ENCODE measurements around the gene CFAP61. TPM values are rescaled to one million over a fixed set of nuclear protein-coding genes. Genes with fewer than 3 reads are reported as not detected.
"Not testable (repeated sequence)": the region's sequence is repeated elsewhere in the genome, so short reads cannot be mapped to it uniquely, and the experiment has no call there.

Gene CFAP61
- total RNA-seq, 4 donors from 2014 or later: not detected

GRCh38 chr20:20338133-20338730, 285.9 kb downstream of the CFAP61 start:
- no peak for DNase-seq (ENCODE audit: low spot score)
- no peak for ATAC-seq (ENCODE audit: low FRiP score)
- no peak for TF ChIP-seq CTCF (IDR thresholded peaks at IDR 0.05)

GRCh38 chr20:20340443-20340842, 288.1 kb downstream of the CFAP61 start:
- DNase-seq (ENCODE audit: low spot score): no peak

GRCh38 chr20:20341371-20341770, 289.0 kb downstream of the CFAP61 start:
- ATAC-seq (ENCODE audit: low FRiP score) (no peak), DNase-seq (ENCODE audit: low spot score) (no peak)
- no peak for TF ChIP-seq CTCF (IDR thresholded peaks at IDR 0.05)

More at GRCh38 chr20:20340443-20340842, 288.1 kb downstream of the CFAP61 start:
- ATAC-seq (ENCODE audit: low FRiP score): no peak
- no peak for TF ChIP-seq CTCF (IDR thresholded peaks at IDR 0.05)

GRCh38 chr20:20342066-20342465, 289.7 kb downstream of the CFAP61 start:
- ATAC-seq (ENCODE audit: low FRiP score) (no peak), DNase-seq (ENCODE audit: low spot score) (no peak)
- no peak for TF ChIP-seq CTCF (IDR thresholded peaks at IDR 0.05)

GRCh38 chr20:20343932-20344331, 291.6 kb downstream of the CFAP61 start:
- no peak for ATAC-seq (ENCODE audit: low FRiP score)
- no peak for DNase-seq (ENCODE audit: low spot score)
- no peak for TF ChIP-seq CTCF (IDR thresholded peaks at IDR 0.05)

- ATAC-seq (ENCODE audit: low FRiP score) (no peak), DNase-seq (ENCODE audit: low spot score) (no peak)
- no peak for TF ChIP-seq CTCF (IDR thresholded peaks at IDR 0.05)
Observed at GRCh38 chr20:20344476-20344875, 292.1 kb downstream of the CFAP61 start.

GRCh38 chr20:20353576-20353975, 301.2 kb downstream of the CFAP61 start:
- ATAC-seq (ENCODE audit: low FRiP score): no peak
- DNase-seq (ENCODE audit: low spot score): no peak
- no peak for TF ChIP-seq CTCF (IDR thresholded peaks at IDR 0.05)

- DNase-seq (ENCODE audit: low spot score): not testable (repeated sequence)
Observed at GRCh38 chr20:20355503-20355902, 303.2 kb downstream of the CFAP61 start.

More at GRCh38 chr20:20355503-20355902, 303.2 kb downstream of the CFAP61 start:
- ATAC-seq (ENCODE audit: low FRiP score): not testable (repeated sequence)

Measured in omental fat pad (tissue), 4 donors.